Mucosa of descending colon (tissue), 3 donors: Measurements from ENCODE around the gene ADRM1. TPM values are rescaled to one million over a fixed set of nuclear protein-coding genes. Genes with fewer than 3 reads are reported as not detected.
A peak's percentile ranks its signal among the peaks of the same experiment; 100 is the strongest.

Experiments used
- ATAC-seq: fragments of 200-7000 bp; cut with Tn5 transposase; one replicate; pipeline ENCODE4 v1.9.1; 2020; ENCODE audit warnings: mild to moderate bottlenecking, moderate library complexity
- DNase-seq, 3 donors: peaks; one replicate each; pipeline ENCODE4 v3.0.0-alpha.2; 2020
- H3K36me3 ChIP-seq: fragments of 200-600 bp; one replicate; pipeline ENCODE4 v1.8.0; 2021; ENCODE audit warnings: low read depth, mild to moderate bottlenecking
- H3K4me1 ChIP-seq: fragments of 200-600 bp; one replicate; pipeline ENCODE4 v1.8.0; 2021; ENCODE audit warnings: low read depth, mild to moderate bottlenecking
- H3K4me3 ChIP-seq: fragments of 200-600 bp; one replicate; pipeline ENCODE4 v1.8.0; 2021; ENCODE audit warnings: mild to moderate bottlenecking
- H3K9me3 ChIP-seq: fragments of 200-600 bp; one replicate; pipeline ENCODE4 v1.8.0; 2021; ENCODE audit warnings: mild to moderate bottlenecking
- CTCF ChIP-seq: fragments of 200-600 bp; IDR thresholded peaks from one replicate; pipeline ENCODE4 v1.8.0; 2022; ENCODE audit warnings: antibody characterized with exemption, mild to moderate bottlenecking
- intact Hi-C, 2 donors: fragments of 100-400 bp; cut with DNase I in 1 of 2; cut with micrococcal nuclease in 1 of 2; formaldehyde crosslinking; loops; one replicate each; pipeline versions ENCODE4 v1.11.0 to v1.11.1; 2022; cut with DNase I, micrococcal nuclease
- total RNA-seq, 3 donors: library from RNA; stranded (reverse); fragmentation: NEBNext Ultra II Directional in 2 of 3; extraction: Animal tissue kit (Norgen Biotek cat#: 25700) in 2 of 3; gene quantifications; one replicate each; pipeline versions ENCODE4 v1.2.1 to v1.2.4, GENCODE V29; 2021 to 2023
- donor health status: DM: no; HTN: no; CAD: no; lungs with moderate emphysema.
- donor health status: DM: no; HTN: no; CAD: no.
- donor health status: DM: no; HTN: yes; CAD: no.

Gene ADRM1
- total RNA-seq, 3 donors from 2014 or later, result 54.4 to 85.8 (median 77.6) TPM

- DNase-seq (peak in 1 of 3 donors; percentile 36), ATAC-seq (no peak)
- TF ChIP-seq CTCF, result no peak
- no peaks in the 10 kb centered on the region for H3K9me3 ChIP-seq
- H3K36me3 ChIP-seq, result peaks cover 6% of the 10 kb centered on the region
- intact Hi-C loops, result loop anchor here (5.0 kb wide), 1 partner anchor 88 kb away; the partner anchor contains the start of gene RPS21 (in 2 of the 2)
- H3K4me3 ChIP-seq, result no peak overlapping the region
- peaks cover 15% of the 10 kb centered on the region for H3K4me1 ChIP-seq
These were observed 3.0 kb upstream of the ADRM1 start for GRCh38 chr20:62299666-62300236.

GRCh38 chr20:62300319-62300718 is 2.5 kb upstream of the ADRM1 start:
- peaks cover 18% of the 10 kb centered on the region for H3K4me1 ChIP-seq
- H3K36me3 ChIP-seq, result peaks cover 6% of the 10 kb centered on the region
- TF ChIP-seq CTCF, result no peak
- DNase-seq (peak in 1 of 3 donors; percentile 50), ATAC-seq (no peak)
- intact Hi-C loops, result loop anchor here (5.0 kb wide), 1 partner anchor 87 kb away; the partner anchor contains the start of gene RPS21 (in 2 of the 2)
- no peak overlapping the region for H3K4me3 ChIP-seq
- no peaks in the 10 kb centered on the region for H3K9me3 ChIP-seq

- no peak for TF ChIP-seq CTCF
These were observed 1.6 kb upstream of the ADRM1 start for GRCh38 chr20:62301111-62301668.

GRCh38 chr20:62301773-62302340 is 940 bp upstream of the ADRM1 start:
- Histone ChIP-seq H3K36me3 (peaks cover 8% of the 10 kb centered on the region), H3K4me1 (peaks cover 18% of the 10 kb centered on the region), H3K4me3 (no peak overlapping the region), H3K9me3 (no peaks in the 10 kb centered on the region)
- intact Hi-C loops, result loop anchor here (5.0 kb wide), 1 partner anchor 85 kb away; the partner anchor contains the start of gene RPS21 (in 2 of the 2)
- DNase-seq (peak; percentile 92 to 94 (median 93)), ATAC-seq (peak; percentile 74)
- TF ChIP-seq CTCF, result peak; percentile 84

More at GRCh38 chr20:62301111-62301668, 1.6 kb upstream of the ADRM1 start:
- H3K4me3 ChIP-seq, result no peak overlapping the region
- intact Hi-C loops, result loop anchor here (5.0 kb wide), 1 partner anchor 86 kb away; the partner anchor contains the start of gene RPS21 (in 2 of the 2)
- DNase-seq (no peak), ATAC-seq (no peak)
- H3K9me3 ChIP-seq, result no peaks in the 10 kb centered on the region
- H3K36me3 ChIP-seq, result peaks cover 3% of the 10 kb centered on the region
- peaks cover 18% of the 10 kb centered on the region for H3K4me1 ChIP-seq

- Histone ChIP-seq H3K9me3 (no peaks in the 10 kb centered on the region), H3K36me3 (peaks cover 17% of the 10 kb centered on the region), H3K4me3 (peak overlapping the region; percentile 94), H3K4me1 (peaks cover 18% of the 10 kb centered on the region)
- TF ChIP-seq CTCF, result no peak
- ATAC-seq (no peak), DNase-seq (no peak)
- intact Hi-C loops, result loop anchor here (5.0 kb wide), 1 partner anchor 84 kb away; the partner anchor contains the start of gene RPS21 (in 2 of the 2)
These were observed 204 bp downstream of the ADRM1 start for GRCh38 chr20:62303062-62303339.
